Right ventricle myocardium superior (tissue), 1 donor: Measurements from ENCODE around the gene ESR2. TPM values are rescaled to one million over a fixed set of nuclear protein-coding genes. Genes with fewer than 3 reads are reported as not detected.

ENCODE experiments used
- ATAC-seq: fragments of 200-7000 bp; cut with Tn5 transposase; one replicate; pipeline ENCODE4 v1.9.1; 2020; ENCODE audit warnings: mild to moderate bottlenecking; ENCODE audit not compliant: poor library complexity
- DNase-seq: peaks from one replicate; pipeline ENCODE4 v3.0.0-alpha.2; 2020
- intact Hi-C: fragments of 100-400 bp; cut with DNase I; formaldehyde crosslinking; loops from one replicate; pipeline ENCODE4 v1.11.2; 2022
- total RNA-seq: library from RNA; stranded (reverse); fragmentation: NEBNext Ultra II Directional; extraction: Animal tissue kit (Norgen Biotek cat#: 25700); gene quantifications from one replicate; pipeline ENCODE4 v1.2.1, GENCODE V29; 2021
- donor health status: DM: no; HTN: yes; CAD: no; lungs with severe emphysema.

ESR2 gene
- total RNA-seq, 1 donor from 2014 or later, result 0.86 TPM

GRCh38 chr14:64279704-64280668 lies 14.2 kb downstream of the ESR2 start:
- DNase-seq (no peak), ATAC-seq (no peak)
- intact Hi-C loops, result no loop called here

GRCh38 chr14:64278458-64278857 lies 15.7 kb downstream of the ESR2 start:
- ATAC-seq, result no peak
- intact Hi-C loops, result no loop called here
- DNase-seq, result no peak

GRCh38 chr14:64272019-64272418 lies 22.2 kb downstream of the ESR2 start:
- intact Hi-C loops, result no loop called here
- DNase-seq, result no peak

GRCh38 chr14:64266239-64266638 lies 27.9 kb downstream of the ESR2 start:
- DNase-seq (no peak), ATAC-seq (no peak)
- intact Hi-C loops, result no loop called here

More at GRCh38 chr14:64272019-64272418, 22.2 kb downstream of the ESR2 start:
- no peak for ATAC-seq

- ATAC-seq (no peak), DNase-seq (no peak)
- intact Hi-C loops, result no loop called here
These were observed 28.9 kb downstream of the ESR2 start for GRCh38 chr14:64265222-64265621.

- intact Hi-C loops, result no loop called here
- ATAC-seq (no peak), DNase-seq (no peak)
These were observed 33.8 kb downstream of the ESR2 start for GRCh38 chr14:64260418-64260817.

GRCh38 chr14:64255756-64256155 lies 38.4 kb downstream of the ESR2 start:
- ATAC-seq (no peak), DNase-seq (no peak)
- intact Hi-C loops, result no loop called here

- no peak for DNase-seq
- intact Hi-C loops, result no loop called here
- no peak for ATAC-seq
These were observed 40.5 kb downstream of the ESR2 start for GRCh38 chr14:64253672-64254071.

GRCh38 chr14:64249363-64249762 lies 44.8 kb downstream of the ESR2 start:
- ATAC-seq (no peak), DNase-seq (no peak)
- intact Hi-C loops, result no loop called here

GRCh38 chr14:64248689-64249088 lies 45.5 kb downstream of the ESR2 start:
- intact Hi-C loops, result no loop called here
- no peak for DNase-seq
- ATAC-seq, result peak; percentile 53

GRCh38 chr14:64247195-64247594 lies 47.0 kb downstream of the ESR2 start:
- ATAC-seq, result no peak
- no peak for DNase-seq
- intact Hi-C loops, result no loop called here

- ATAC-seq (no peak), DNase-seq (no peak)
- intact Hi-C loops, result no loop called here
These were observed 47.5 kb downstream of the ESR2 start for GRCh38 chr14:64246688-64247087.

- ATAC-seq, result no peak
- DNase-seq, result no peak
- intact Hi-C loops, result no loop called here
These were observed 48.7 kb downstream of the ESR2 start for GRCh38 chr14:64245491-64245890.

GRCh38 chr14:64244279-64244678 lies 49.9 kb downstream of the ESR2 start:
- peak; percentile 57 for DNase-seq
- ATAC-seq, result peak; percentile 65
- intact Hi-C loops, result no loop called here

- intact Hi-C loops, result no loop called here
- no peak for DNase-seq
- ATAC-seq, result no peak
These were observed 55.5 kb downstream of the ESR2 start for GRCh38 chr14:64238631-64239030.

GRCh38 chr14:64238049-64238448 lies 56.1 kb downstream of the ESR2 start:
- DNase-seq (no peak), ATAC-seq (no peak)
- intact Hi-C loops, result no loop called here

- intact Hi-C loops, result no loop called here
- ATAC-seq, result no peak
- DNase-seq, result no peak
These were observed 58.2 kb downstream of the ESR2 start for GRCh38 chr14:64235652-64236640.

- intact Hi-C loops, result no loop called here
- ATAC-seq, result no peak
- no peak for DNase-seq
These were observed 59.1 kb downstream of the ESR2 start for GRCh38 chr14:64234877-64235651.
